ENCODE data around the gene HOXC6. TPM values are rescaled to one million over a fixed set of nuclear protein-coding genes. Genes with fewer than 3 reads are reported as not detected.

The HOXC6 gene
- total and polyA plus RNA-seq, 10 of the 15 experiments (the other 5 are each of a cell fraction or from before 2014, with no cell fraction given), result 0.02 to 0.55 (median 0.45) TPM; not detected in 4

GRCh38 chr12:53987787-53988230 is 40.4 kb upstream of the HOXC6 start:
- POLR2A ChIA-PET, result interaction anchor here (0.6 kb wide), 1 partner anchor 25 kb away, joined by 5 read pairs; no protein-coding TSS in a partner anchor
- peaks cover 3% of the 10 kb centered on the region; the same call in 1 of the 2 replicates for H4K20me1 ChIP-seq (ENCODE audit: control insufficient read depth, insufficient read depth)
- H3K36me3 ChIP-seq (ENCODE audit: control insufficient read depth in 2 of 2, insufficient read depth in 2 of 2, low read length in 1 of 2), result no peaks in the 10 kb centered on the region
- peaks cover 15% of the 10 kb centered on the region for H3K4me1 ChIP-seq (ENCODE audit: control insufficient read depth, insufficient read depth, low read length)
- peaks cover 32 to 55% of the 10 kb centered on the region in 2 experiments for H3K27me3 ChIP-seq (replicated peaks in 1 of 2; ENCODE audit: control insufficient read depth in 2 of 2, insufficient read depth in 2 of 2, low read length in 1 of 2)
- in situ Hi-C loops (cut with MboI), result no loop called here
- CTCF ChIA-PET, result interaction anchor here (0.6 to 5.5 kb wide), 14 partner anchors 12 to 287 kb away, joined by 3 to 54 read pairs (median 6); partner anchors contain the start of gene HOXC9
- no peaks in the 10 kb centered on the region for H3K9me3 ChIP-seq (replicated peaks; ENCODE audit: control insufficient read depth, insufficient read depth, low read length)
- no peak overlapping the region for H2AFZ ChIP-seq (ENCODE audit: control insufficient read depth, low read depth, low read length)
- ATAC-seq (no peak), DNase-seq (ENCODE audit: low read depth, low spot score) (no peak), FAIRE-seq (no peak)
- no peak overlapping the region for H3K4me3 ChIP-seq
- RAD21 ChIA-PET (ENCODE audit: unreplicated experiment), result interaction anchor here (0.8 to 2.2 kb wide), 5 partner anchors 10 to 220 kb away, joined by 3 to 7 read pairs (median 4); partner anchors contain the start of genes HOXC5 and SMUG1
- no TSS peak for BruUV-seq (replicated peaks)
- SMC1A ChIA-PET (ENCODE audit: uncharacterized antibody, unreplicated experiment), result interaction anchor here (0.6 to 4.5 kb wide), 10 partner anchors 8 to 231 kb away, joined by 3 to 29 read pairs (median 3); no protein-coding TSS in a partner anchor
- H3K27ac ChIP-seq (ENCODE audit: control insufficient read depth, insufficient read depth), result no peak overlapping the region
- no peak overlapping the region for H3K4me2 ChIP-seq (ENCODE audit: control insufficient read depth, insufficient read depth)
- no peak overlapping the region for H3K9ac ChIP-seq (ENCODE audit: control insufficient read depth, insufficient read depth, low read length)
- no peaks in the 10 kb centered on the region for H3K79me2 ChIP-seq (ENCODE audit: control insufficient read depth, insufficient read depth, low read length)
- intact Hi-C loops (cut with micrococcal nuclease; ENCODE audit: unreplicated experiment), result loop anchor here (5.0 to 10.0 kb wide), 3 partner anchors 193 to 283 kb away; no protein-coding TSS in a partner anchor
- 0% methylated on average over 4 of the region's 4 CpGs for WGBS (ENCODE audit: insufficient coverage, insufficient replicate concordance, low lambda C conversion rate, missing lambda C conversion rate)
- TF ChIP-seq, protein P1, sequence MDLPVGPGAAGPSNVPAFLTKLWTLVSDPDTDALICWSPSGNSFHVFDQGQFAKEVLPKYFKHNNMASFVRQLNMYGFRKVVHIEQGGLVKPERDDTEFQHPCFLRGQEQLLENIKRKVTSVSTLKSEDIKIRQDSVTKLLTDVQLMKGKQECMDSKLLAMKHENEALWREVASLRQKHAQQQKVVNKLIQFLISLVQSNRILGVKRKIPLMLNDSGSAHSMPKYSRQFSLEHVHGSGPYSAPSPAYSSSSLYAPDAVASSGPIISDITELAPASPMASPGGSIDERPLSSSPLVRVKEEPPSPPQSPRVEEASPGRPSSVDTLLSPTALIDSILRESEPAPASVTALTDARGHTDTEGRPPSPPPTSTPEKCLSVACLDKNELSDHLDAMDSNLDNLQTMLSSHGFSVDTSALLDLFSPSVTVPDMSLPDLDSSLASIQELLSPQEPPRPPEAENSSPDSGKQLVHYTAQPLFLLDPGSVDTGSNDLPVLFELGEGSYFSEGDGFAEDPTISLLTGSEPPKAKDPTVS (IDR thresholded peaks at IDR 0.05; ENCODE audit: low read depth, low read length), result no peak
- no peak for TF ChIP-seq E4F1 (IDR thresholded peaks at IDR 0.05; ENCODE audit: borderline replicate concordance, partially characterized antibody)
- no peak for TF ChIP-seq ZNF384 (IDR thresholded peaks at IDR 0.05; ENCODE audit: borderline replicate concordance, low read depth, low read length)
- TF ChIP-seq, protein P2, sequence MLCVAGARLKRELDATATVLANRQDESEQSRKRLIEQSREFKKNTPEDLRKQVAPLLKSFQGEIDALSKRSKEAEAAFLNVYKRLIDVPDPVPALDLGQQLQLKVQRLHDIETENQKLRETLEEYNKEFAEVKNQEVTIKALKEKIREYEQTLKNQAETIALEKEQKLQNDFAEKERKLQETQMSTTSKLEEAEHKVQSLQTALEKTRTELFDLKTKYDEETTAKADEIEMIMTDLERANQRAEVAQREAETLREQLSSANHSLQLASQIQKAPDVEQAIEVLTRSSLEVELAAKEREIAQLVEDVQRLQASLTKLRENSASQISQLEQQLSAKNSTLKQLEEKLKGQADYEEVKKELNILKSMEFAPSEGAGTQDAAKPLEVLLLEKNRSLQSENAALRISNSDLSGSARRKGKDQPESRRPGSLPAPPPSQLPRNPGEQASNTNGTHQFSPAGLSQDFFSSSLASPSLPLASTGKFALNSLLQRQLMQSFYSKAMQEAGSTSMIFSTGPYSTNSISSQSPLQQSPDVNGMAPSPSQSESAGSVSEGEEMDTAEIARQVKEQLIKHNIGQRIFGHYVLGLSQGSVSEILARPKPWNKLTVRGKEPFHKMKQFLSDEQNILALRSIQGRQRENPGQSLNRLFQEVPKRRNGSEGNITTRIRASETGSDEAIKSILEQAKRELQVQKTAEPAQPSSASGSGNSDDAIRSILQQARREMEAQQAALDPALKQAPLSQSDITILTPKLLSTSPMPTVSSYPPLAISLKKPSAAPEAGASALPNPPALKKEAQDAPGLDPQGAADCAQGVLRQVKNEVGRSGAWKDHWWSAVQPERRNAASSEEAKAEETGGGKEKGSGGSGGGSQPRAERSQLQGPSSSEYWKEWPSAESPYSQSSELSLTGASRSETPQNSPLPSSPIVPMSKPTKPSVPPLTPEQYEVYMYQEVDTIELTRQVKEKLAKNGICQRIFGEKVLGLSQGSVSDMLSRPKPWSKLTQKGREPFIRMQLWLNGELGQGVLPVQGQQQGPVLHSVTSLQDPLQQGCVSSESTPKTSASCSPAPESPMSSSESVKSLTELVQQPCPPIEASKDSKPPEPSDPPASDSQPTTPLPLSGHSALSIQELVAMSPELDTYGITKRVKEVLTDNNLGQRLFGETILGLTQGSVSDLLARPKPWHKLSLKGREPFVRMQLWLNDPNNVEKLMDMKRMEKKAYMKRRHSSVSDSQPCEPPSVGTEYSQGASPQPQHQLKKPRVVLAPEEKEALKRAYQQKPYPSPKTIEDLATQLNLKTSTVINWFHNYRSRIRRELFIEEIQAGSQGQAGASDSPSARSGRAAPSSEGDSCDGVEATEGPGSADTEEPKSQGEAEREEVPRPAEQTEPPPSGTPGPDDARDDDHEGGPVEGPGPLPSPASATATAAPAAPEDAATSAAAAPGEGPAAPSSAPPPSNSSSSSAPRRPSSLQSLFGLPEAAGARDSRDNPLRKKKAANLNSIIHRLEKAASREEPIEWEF (IDR thresholded peaks at IDR 0.05; ENCODE audit: insufficient replicate concordance, low read depth, low read length), result no peak
- TF ChIP-seq NFYB (IDR thresholded peaks at IDR 0.05; ENCODE audit: insufficient read depth, low read depth, low read length), result no peak
- no peak for TF ChIP-seq SREBF2 (IDR thresholded peaks at IDR 0.05; ENCODE audit: low read length)
- no peak for TF ChIP-seq MTA3 (IDR thresholded peaks at IDR 0.05; ENCODE audit: borderline replicate concordance, low read length)
- TF ChIP-seq DPF2 (IDR thresholded peaks at IDR 0.05), result no peak
- TF ChIP-seq CHD4 (IDR thresholded peaks at IDR 0.05), result no peak

All from GM12878 (cell line).